ENCODE measurements around the gene TBXA2R. TPM values are rescaled to one million over a fixed set of nuclear protein-coding genes. Genes with fewer than 3 reads are reported as not detected.

Gene TBXA2R
- total and polyA plus RNA-seq, 2 of the 8 experiments (the other 6 are each of a cell fraction or from before 2014, with no cell fraction given), result 0.39 to 0.50 TPM

DNA sequence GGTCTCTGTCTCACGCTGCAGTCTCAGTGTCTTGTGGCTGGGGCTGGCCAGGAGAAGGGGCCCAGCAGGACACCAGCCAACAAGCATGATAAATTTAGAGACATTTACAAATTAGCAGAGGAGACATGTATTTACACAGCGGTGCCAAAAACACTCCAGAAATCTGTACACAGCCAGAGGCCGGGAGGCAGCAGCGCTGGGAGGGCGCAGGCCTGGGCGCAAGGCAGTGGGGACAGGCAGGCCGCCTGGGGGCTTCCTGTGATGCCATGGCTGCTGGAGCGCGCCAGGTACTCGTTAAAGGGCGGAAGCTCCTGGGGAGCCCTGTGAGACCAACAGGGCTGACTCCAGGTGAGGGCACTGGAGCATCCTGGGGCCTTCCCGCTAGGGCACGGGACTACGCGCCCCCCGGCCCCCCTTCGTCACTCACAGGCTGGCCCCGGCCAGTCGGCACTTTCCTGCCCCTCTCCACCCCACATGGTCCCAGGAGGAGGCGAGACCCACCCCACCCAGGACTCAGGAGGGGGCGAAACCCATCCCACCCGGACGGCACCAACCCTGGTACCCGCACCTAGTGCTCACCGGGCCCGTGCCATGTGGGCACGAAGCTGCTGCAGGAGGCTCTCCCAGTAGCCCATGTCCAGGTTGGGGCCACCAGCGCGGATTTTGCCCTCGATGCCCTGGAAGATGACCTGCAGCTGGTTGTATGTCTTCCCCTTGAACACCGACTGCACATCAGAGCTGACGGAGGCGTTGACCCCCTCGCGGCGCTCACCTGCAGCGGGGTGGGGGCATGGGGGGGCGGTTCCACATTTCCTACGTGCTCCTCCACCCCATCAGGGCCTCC lies 7.4 kb upstream of the TBXA2R start:
- Histone ChIP-seq H4K8ac (ENCODE audit: extremely low read depth, insufficient read depth, low read length) (peak overlapping the region; percentile 35), H4K91ac (replicated peaks; ENCODE audit: insufficient read length, low read length) (no peak overlapping the region), H3K36me3 (ENCODE audit: control insufficient read depth in 2 of 4, insufficient read depth in 4 of 4, low read length in 3 of 4) (peaks cover 0 to 21% (median 3%) of the 10 kb centered on the region in 4 experiments; a peak in 2 of 8 replicates), H3K56ac (replicated peaks; ENCODE audit: insufficient read length, low read depth, low read length) (no peak overlapping the region), H2AFZ (ENCODE audit: low read length) (no peak overlapping the region), H3K27me3 (replicated peaks in 1 of 4; ENCODE audit: control insufficient read depth in 3 of 4, extremely low read depth in 1 of 4, insufficient read depth in 3 of 4, low read length in 3 of 4) (no peaks in the 10 kb centered on the region), H3K9me3 (ENCODE audit: insufficient read depth in 2 of 2, low read depth in 1 of 2, low read length in 1 of 2) (no peaks in the 10 kb centered on the region), H3K9ac (replicated peaks in 1 of 4; ENCODE audit: extremely low read depth in 1 of 4, low read depth in 3 of 4, low read length in 3 of 4) (no peak overlapping the region), H2BK20ac (ENCODE audit: low read length) (no peak overlapping the region), H3K23me2 (ENCODE audit: low read depth, low read length) (no peaks in the 10 kb centered on the region), H4K20me1 (replicated peaks in 1 of 2; ENCODE audit: control insufficient read depth in 1 of 2, insufficient read depth in 2 of 2, low read length in 2 of 2) (peaks cover 2 to 19% of the 10 kb centered on the region in 2 experiments), H3K4me1 (replicated peaks in 1 of 4; ENCODE audit: control insufficient read depth in 3 of 4, insufficient read depth in 4 of 4, low read length in 3 of 4) (peaks cover 0 to 3% (median under 1%) of the 10 kb centered on the region in 4 experiments; a peak in 3 of 7 replicates), H3K23ac (ENCODE audit: insufficient read length) (no peak overlapping the region), H2BK12ac (ENCODE audit: low read depth, low read length) (no peak overlapping the region), H2BK120ac (replicated peaks; ENCODE audit: low read depth, low read length) (no peak overlapping the region), H3K79me1 (ENCODE audit: low read depth, low read length) (no peaks in the 10 kb centered on the region; the same call in 1 of the 2 replicates), H2AK5ac (ENCODE audit: low read depth, low read length) (no peak overlapping the region), H3K14ac (ENCODE audit: insufficient read length) (no peak overlapping the region), H3K4me2 (ENCODE audit: insufficient read depth in 1 of 2, low read depth in 2 of 2, low read length in 2 of 2) (no peak overlapping the region), H3K18ac (ENCODE audit: extremely low read depth, low read length) (no peak overlapping the region), H3K27ac (ENCODE audit: low read depth, low read length) (no peak overlapping the region), H2BK5ac (ENCODE audit: low read depth, low read length) (no peak overlapping the region), H2BK15ac (ENCODE audit: low read length) (no peak overlapping the region), H3K4ac (replicated peaks; ENCODE audit: insufficient read length, low read depth, low read length) (no peak overlapping the region), H3K79me2 (ENCODE audit: control insufficient read depth in 1 of 2, insufficient read depth in 2 of 2, low read length in 2 of 2) (no peaks in the 10 kb centered on the region), H3K4me3 (ENCODE audit: extremely low read depth in 1 of 4, insufficient read depth in 2 of 4, low read depth in 3 of 4, low read length in 4 of 4) (no peak overlapping the region), H4K5ac (ENCODE audit: insufficient read length, low read depth, low read length) (no peak overlapping the region)
- no peak for FAIRE-seq
- TF ChIP-seq CREB1 (IDR thresholded peaks at IDR 0.05), result no peak
- TF ChIP-seq SUZ12 (IDR thresholded peaks at IDR 0.05; ENCODE audit: low read length), result no peak
- POLR2A ChIA-PET (ENCODE audit: partially characterized antibody), result interaction anchor here (1.4 kb wide), 1 partner anchor 12 kb away, joined by 3 read pairs; no protein-coding TSS in a partner anchor
- DNase-seq (ENCODE audit: low read depth in 1 of 2, low spot score in 2 of 2), result no peak
- CTCF ChIA-PET (ENCODE audit: partially characterized antibody), result interaction anchor here (1.2 kb wide), 1 partner anchor 24 kb away, joined by 3 read pairs; no protein-coding TSS in a partner anchor
- 96% methylated on average over 22 of the region's 39 CpGs; no CpG with 5 or more reads in 1 of the 2 experiments for WGBS, 2 experiments (ENCODE audit: extremely low coverage in 1 of 2, insufficient coverage in 1 of 2, insufficient read length in 1 of 2, insufficient replicate concordance in 2 of 2, low coverage in 1 of 2, low lambda C conversion rate in 2 of 2, missing lambda C conversion rate in 1 of 2)
